ENCODE data around the gene CD180.
"Not testable (repeated sequence)": the region's sequence is repeated elsewhere in the genome, so short reads cannot be mapped to it uniquely, and the experiment has no call there.

The CD180 gene

GRCh38 chr5:67187006-67187715 lies 9.4 kb downstream of the CD180 start:
- FAIRE-seq, result no peak

DNA sequence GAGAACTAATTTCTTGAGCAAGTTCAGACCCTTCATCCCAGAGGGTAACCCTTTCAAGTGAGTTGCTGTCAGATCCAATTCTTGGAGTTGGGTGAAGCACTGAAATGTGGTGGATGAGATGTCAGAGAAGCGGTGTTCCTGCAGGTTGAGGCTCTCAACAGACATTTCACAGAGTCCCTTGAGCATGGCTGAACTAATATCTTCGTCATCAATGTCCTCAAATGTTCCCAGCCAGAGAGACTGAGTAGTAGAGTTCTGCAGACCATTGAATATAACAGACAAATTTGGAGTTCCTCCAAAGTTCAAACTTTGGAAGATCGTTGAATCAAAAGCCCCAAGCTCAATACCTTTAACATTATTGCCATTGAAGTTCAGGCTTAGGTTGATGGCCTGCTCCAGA lies 12.7 kb downstream of the CD180 start:
- no peak for FAIRE-seq

- FAIRE-seq, result no peak
These were observed 14.3 kb downstream of the CD180 start for GRCh38 chr5:67182301-67182790.

DNA sequence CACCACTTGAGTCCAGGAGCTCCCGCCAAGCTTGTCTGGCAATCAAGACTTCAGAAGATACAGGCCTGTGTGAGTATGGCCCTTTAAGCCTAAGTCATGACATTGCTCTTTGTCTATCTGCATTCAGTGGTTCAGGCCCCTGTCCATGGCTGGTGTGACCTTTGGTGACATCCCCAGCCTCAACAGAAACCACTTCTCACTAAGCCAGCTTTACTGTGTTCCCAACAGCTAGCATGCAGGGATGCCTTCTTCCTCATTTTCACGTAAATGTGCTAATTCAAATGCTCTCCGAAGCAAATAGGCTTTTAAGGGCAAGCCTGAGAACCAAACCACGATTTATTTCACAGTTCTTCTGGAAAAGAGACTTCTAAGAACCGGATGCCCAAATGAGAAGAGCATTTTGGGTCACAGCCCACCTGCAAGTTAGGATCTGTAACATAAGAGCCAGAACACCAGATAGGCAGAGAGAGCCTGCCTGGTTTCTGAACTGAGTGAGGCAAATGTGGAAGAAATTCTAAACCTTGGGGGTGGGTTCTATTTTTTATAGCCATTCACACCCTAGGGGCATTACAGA lies 14.9 kb downstream of the CD180 start:
- no peak for FAIRE-seq

- no peak for FAIRE-seq
These were observed 16.8 kb downstream of the CD180 start for GRCh38 chr5:67179697-67180361.

GRCh38 chr5:67178966-67179365 lies 17.6 kb downstream of the CD180 start:
- FAIRE-seq, result no peak

DNA sequence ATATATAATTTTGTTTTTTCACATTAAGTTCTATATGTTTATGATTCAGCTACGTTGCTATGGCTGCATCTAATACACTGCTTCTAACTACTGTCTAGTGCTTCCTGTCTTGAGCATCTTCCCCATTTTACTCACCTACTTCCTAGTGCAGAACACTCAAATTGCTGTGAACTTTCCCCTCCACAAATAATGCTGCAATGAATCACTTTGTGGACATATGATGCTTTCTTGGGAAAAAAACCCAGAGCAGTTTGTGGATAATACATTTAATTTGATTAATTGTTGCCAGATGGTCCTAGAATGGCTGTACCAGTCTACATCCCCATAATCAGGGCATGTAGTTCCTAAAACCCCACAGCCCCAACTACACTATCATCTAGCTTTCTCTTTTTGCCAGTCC lies 18.5 kb downstream of the CD180 start:
- FAIRE-seq, result no peak

- FAIRE-seq, result no peak
These were observed 19.7 kb downstream of the CD180 start for GRCh38 chr5:67176936-67177335.

DNA sequence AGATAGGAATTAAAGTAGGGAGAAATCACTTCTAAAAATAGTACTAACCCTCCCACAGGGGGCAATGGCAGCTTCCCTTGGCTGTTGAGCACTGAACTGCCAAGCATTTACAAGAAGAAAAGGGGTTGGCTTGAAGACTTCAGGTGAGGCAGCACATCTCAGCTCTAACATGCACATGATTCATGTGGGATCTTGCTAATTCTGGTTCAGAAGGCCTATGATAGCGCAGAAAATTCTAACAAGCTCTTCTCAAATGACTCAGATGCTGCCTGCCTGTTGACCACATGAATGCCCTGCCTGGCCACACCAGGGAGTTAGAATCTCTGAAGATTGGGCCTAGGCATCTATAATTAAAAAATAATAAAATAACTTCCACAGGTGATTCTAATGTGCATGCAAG lies 22.6 kb downstream of the CD180 start:
- FAIRE-seq, result no peak

GRCh38 chr5:67173351-67173750 lies 23.2 kb downstream of the CD180 start:
- FAIRE-seq, result not testable (repeated sequence)

DNA sequence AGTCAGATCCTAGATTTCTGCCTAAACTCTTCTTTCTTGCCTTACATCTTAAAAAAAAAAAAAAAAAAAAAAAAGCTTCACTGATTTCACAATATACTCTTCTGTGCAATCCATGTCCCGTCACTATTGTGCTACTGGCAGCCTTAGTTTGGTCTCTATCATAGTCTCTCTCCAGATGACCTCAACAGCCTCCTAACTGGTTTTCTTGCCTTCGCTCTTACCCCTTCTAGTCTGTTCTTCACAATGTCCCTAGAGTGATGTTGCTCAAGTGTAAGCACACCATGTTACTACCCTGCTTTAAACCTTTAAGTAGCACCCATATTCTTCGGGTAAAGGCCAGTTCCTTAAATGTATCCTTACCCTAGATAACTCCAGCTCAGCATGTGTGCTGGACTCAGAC lies 25.8 kb downstream of the CD180 start:
- FAIRE-seq, result no peak

- FAIRE-seq, result no peak
These were observed 28.5 kb downstream of the CD180 start for GRCh38 chr5:67168069-67168468.

GRCh38 chr5:67166460-67167285 lies 29.9 kb downstream of the CD180 start:
- FAIRE-seq, result no peak

DNA sequence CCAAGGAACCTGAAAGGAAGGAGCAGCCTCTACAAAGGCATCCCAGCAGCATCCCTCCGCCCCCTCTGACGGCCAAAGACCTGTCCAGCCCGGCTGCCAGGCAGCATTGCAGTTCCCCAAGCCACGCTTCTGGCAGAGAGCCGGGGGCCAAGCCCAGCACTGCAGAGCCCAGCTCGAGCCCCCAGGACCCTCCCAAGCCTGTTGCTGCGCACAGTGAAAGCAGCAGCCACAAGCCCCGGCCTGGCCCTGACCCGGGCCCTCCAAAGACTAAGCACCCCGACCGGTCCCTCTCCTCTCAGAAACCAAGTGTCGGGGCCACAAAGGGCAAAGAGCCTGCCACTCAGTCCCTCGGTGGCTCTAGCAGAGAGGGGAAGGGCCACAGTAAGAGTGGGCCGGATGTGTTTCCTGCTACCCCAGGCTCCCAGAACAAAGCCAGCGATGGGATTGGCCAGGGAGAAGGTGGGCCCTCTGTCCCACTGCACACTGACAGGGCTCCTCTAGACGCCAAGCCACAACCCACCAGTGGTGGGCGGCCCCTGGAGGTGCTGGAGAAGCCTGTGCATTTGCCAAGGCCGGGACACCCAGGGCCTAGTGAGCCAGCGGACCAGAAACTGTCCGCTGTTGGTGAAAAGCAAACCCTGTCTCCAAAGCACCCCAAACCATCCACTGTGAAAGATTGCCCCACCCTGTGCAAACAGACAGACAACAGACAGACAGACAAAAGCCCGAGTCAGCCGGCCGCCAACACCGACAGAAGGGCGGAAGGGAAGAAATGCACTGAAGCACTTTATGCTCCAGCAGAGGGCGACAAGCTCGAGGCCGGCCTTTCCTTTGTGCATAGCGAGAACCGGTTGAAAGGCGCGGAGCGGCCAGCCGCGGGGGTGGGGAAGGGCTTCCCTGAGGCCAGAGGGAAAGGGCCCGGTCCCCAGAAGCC lies 30.8 kb downstream of the CD180 start:
- no peak for FAIRE-seq

- FAIRE-seq, result no peak
These were observed 31.6 kb downstream of the CD180 start for GRCh38 chr5:67164856-67165525.

- FAIRE-seq, result no peak
These were observed 32.6 kb downstream of the CD180 start for GRCh38 chr5:67163863-67164595.

GRCh38 chr5:67163231-67163756 lies 33.3 kb downstream of the CD180 start:
- FAIRE-seq, result no peak

GRCh38 chr5:67161767-67162166 lies 34.8 kb downstream of the CD180 start:
- FAIRE-seq, result no peak

DNA sequence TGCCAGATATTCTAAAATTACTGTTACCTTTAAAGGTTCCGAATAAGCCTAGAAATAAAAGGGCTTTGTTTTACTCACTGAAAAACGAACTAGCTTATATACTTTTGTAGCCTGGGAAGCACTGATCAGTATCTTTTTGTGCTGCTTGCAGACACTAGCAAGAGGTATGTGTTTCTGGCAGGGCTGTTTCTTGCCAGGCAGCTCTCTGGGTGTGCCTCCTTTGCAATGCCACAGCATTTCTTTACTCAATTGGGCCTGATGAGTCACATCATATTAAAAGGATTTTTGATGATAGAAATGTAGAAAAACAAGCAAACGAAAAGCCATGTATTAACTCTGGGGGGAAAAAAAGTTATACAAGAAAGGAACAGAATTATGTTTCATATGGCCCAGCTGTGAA lies 35.6 kb downstream of the CD180 start:
- FAIRE-seq, result no peak

GRCh38 chr5:67160272-67160671 lies 36.3 kb downstream of the CD180 start:
- FAIRE-seq, result no peak

Measured in colon (tissue), 2 donors.